Measurements from ENCODE around the gene SIDT2.
"Not testable (repeated sequence)": the region's sequence is repeated elsewhere in the genome, so short reads cannot be mapped to it uniquely, and the experiment has no call there.

The SIDT2 gene

GRCh38 chr11:117201658-117202305 is 23.2 kb downstream of the SIDT2 start:
- DNase-seq (ENCODE audit: low read depth in 4 of 4, low spot score in 1 of 4): no peak

- DNase-seq (ENCODE audit: low read depth in 4 of 4, low spot score in 1 of 4): no peak
These were observed 24.0 kb downstream of the SIDT2 start for GRCh38 chr11:117202386-117203068.

GRCh38 chr11:117203069-117203407 is 24.5 kb downstream of the SIDT2 start:
- no peak for DNase-seq (ENCODE audit: low read depth in 4 of 4, low spot score in 1 of 4)

GRCh38 chr11:117204283-117205080 is 25.9 kb downstream of the SIDT2 start:
- no peak for DNase-seq (ENCODE audit: low read depth in 4 of 4, low spot score in 1 of 4)

DNA sequence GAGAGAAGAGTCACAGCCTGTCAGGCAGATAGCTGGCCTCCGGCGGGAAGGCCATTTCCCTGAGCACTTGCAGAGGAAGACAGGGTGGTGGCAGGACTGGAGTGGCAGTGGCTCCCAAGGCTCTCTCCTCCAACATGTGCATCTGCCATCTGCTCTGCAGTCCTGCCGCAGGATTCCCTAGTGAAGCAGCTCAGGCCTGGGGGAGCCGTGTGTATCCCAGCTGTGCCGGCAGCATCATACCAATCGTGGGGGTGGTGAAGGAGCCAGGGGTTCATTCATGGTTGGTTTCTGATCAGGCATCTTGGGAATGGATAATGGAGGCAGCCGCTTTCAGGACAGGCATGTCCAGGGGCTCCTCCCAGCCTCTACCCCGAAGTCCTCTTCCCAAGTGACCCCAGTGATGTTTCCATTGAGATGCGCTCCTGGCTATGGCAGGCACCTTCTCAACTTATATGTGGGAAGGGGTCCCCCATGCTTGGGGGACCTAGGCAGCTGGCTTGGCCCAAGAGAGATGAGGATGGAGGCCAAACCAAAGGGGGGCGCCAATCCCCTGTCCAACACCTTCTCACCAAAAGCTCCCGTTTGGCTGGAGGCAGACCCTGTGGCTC is 26.8 kb downstream of the SIDT2 start:
- no peak for DNase-seq (ENCODE audit: low read depth in 4 of 4, low spot score in 1 of 4)

- not testable (repeated sequence) for DNase-seq (ENCODE audit: low read depth in 4 of 4, low spot score in 1 of 4)
These were observed 27.6 kb downstream of the SIDT2 start for GRCh38 chr11:117206111-117206510.

DNA sequence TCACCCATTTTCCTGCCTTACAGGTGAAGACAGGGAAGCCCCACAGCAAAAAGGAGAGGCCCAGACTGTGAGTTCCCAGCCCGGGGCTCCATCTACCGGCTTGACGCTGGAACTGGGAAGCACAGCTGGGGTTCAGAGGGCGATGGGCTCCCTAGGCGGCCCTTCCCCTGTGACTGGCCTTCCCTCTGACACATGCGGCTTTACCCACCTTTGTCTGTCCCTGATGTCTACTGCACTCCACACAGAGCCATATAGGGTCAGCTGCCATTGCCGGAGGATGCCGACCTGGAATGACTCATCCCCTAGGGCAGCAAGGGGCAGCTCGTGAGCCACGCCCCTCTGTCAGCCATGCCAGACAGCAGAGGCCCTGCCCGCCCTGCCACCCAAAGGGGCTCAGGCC is 28.3 kb downstream of the SIDT2 start:
- DNase-seq (ENCODE audit: low read depth in 4 of 4, low spot score in 1 of 4): not testable (repeated sequence)

DNA sequence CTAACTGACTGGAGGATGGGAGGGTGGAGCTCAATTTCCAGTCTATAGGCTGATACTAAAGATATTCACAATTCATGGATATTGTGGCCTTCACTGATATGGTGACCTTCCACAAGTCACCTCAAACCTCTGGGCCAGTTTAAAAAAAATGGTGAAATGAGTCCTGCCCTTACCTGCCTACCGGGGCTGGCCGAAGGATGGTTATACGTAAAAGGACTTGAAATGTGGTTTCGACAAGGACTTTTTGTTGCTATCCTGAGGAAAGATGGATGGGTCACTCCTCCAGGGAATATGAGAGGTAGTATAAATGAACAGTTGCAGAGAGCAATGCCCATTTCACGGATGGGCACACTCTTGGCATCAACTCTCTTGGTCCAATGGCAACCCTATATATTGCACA is 28.9 kb downstream of the SIDT2 start:
- DNase-seq (ENCODE audit: low read depth in 4 of 4, low spot score in 1 of 4): not testable (repeated sequence)

GRCh38 chr11:117208710-117209109 is 30.2 kb downstream of the SIDT2 start:
- DNase-seq (ENCODE audit: low read depth in 4 of 4, low spot score in 1 of 4): not testable (repeated sequence)

- DNase-seq (ENCODE audit: low read depth in 4 of 4, low spot score in 1 of 4): not testable (repeated sequence)
These were observed 31.0 kb downstream of the SIDT2 start for GRCh38 chr11:117209351-117210125.

GRCh38 chr11:117210620-117211019 is 32.1 kb downstream of the SIDT2 start:
- no peak for DNase-seq (ENCODE audit: low read depth in 4 of 4, low spot score in 1 of 4)

DNA sequence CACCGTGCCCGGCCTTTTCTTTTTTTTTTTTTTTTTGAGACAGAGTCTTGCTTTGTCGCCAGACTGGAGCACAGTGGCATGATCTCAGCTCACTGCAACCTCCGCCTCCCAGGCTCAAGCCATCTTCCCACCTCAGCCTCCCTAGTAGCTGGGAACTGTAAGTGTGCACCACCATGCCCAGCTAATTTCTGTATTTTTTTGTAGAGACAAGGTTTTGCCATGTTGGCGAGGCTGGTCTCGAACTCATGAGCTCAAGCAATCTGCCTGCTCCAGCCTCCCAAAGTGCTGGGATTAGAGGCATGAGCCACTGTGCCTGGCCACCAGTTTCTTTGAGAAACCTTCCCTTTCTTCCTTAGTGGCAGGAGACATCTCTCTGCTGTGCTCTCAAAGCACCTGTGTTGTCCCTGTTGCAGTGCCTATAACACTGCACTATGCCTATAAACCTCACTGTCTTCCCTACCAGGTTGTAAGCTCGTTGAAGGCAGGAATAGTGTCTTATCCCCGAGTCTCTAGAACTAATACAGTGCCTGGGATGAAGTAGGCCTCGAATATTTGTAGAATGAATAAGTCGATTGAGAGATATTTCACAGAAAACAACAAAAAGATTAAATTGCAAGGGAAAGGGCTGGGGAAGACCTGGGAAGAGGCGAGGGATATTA is 34.3 kb downstream of the SIDT2 start:
- DNase-seq (ENCODE audit: low read depth in 4 of 4, low spot score in 1 of 4): no peak

DNA sequence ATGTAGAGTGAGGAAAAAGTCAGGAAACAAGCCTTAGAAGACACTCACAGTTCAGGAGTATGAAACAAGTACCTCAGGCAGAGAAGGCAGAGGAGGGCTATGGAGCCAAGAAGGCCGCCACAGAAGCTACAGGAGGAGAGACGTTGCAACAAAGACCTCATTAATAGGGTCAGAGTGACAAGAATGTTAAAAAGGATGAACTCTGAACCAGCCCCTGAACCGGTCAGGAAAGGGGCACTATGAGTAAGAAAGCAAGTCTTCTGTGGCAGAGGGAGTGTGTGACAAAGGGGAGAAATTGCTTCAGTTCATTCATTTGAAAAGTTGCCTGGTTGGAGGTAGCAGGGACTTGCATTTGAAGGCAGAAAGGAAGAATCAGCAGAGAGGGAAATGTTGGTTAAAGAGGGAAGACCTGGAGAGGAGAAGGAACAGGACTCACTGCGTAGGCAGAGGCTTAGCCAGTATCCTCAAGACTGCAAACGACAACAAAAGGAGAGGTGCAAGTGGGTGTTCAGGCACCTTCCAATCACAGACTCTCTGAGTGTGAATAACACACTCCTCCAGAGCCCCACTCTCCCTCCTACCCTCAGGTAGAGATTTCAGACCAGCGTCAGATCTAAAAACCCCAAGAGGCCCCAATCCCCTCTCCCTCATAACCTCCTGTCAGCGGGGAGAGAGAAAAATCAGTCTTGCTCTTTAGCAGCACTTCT is 36.0 kb downstream of the SIDT2 start:
- no peak for DNase-seq (ENCODE audit: low read depth in 4 of 4, low spot score in 1 of 4)

DNA sequence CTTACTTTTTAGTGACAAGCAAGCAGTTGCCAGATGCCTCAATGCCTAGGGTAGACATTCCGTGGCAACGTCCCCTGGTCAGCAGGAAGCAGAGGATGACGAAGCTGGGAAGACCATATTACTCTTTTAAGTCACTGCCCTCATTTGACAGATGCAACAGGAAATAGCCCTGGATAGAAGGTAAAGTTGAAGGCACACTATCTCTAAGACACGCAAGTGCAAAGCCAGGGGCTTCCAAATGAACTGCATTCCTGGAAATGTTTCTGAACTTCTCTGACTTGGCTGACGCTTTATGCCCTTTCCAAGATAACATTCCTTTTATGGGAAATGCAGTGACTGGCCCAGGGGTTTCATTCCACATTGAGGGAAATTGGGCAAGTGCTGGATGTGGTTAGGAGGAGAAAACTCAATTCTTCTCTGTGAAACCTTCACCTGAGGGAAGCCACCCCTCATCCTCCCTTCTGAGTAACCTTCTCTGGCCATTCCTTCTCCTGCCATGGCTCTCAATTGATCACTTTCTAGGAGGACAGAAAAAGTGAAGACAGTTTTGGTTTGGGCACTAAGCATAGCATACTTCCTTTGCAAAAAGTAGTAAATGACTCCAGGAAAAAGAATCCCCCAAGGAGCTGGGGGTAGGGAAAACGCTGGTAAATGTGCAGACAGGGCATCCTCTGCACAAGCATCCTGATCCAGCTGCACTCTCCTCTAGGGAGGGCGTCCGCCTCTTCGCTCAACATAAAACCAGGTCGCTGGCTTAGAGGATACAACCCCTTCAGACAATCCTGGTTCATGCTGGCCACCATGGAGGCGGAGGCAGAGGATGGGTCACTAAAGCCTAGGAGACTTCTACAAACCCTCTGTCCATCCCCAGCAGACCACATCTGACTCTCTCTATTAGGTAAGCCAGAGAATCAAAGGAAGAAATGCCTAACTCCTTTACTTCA is 38.9 kb downstream of the SIDT2 start:
- DNase-seq (ENCODE audit: low read depth in 4 of 4, low spot score in 1 of 4): no peak

DNA sequence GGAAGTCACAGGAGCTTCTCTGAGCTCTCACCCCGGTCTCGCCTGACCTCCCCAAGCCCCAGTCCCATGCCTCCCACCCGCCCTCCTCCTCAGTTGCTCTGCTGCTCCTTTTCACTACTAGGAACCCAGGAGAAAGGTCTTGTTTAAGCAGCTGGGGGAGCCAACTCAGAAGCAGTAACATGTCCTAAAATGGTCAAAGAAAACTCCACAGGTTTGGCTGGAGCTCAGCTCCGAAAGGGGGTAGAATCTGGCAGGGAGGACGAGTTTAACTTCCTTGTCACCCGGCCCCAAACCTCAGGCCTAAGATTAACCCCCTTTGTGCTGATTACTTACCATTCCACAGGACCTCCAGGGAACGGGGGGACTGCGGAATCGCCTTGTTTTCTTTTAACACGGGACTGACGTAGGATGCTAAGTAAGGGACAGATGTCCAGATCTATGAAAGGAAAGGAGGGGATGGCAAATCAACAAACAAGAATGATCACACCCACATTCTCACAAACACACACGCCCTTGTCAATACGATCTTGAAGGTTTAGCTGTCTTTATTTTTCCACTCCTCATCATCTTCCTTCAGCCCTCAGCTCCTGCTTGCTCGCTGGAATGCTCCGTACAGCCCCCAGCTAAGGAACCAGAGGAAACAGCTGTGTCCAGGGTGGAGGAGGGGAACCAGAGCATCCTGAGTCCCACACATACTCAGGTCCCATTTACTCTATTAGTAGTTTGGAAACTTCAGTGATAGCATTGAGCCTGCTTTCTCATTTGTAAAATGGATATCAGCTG is 39.8 kb downstream of the SIDT2 start:
- DNase-seq (ENCODE audit: low read depth in 4 of 4, low spot score in 1 of 4): no peak

DNA sequence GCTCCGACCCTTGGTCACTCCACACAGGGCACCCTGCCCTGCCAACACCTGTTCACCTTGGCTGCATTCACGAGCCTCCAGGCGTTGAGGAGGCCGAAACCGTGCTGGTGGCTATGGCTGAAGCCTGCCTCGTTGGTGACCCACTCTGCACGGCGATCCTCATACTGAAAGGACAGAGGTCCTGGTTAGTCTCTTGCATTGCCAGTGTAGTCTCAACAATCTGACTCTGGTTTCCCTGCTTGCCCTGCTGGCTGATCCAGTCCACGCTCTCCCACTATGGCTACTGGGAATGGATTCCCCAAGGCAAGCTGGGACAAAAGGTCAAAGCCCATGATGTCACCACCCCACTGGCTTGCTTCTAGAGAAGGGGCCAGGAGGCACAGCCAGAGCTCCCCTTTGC is 40.5 kb downstream of the SIDT2 start:
- DNase-seq (ENCODE audit: low read depth in 4 of 4, low spot score in 1 of 4): no peak

- no peak for DNase-seq (ENCODE audit: low read depth in 4 of 4, low spot score in 1 of 4)
These were observed 40.9 kb downstream of the SIDT2 start for GRCh38 chr11:117219455-117219854.

GRCh38 chr11:117219995-117220394 is 41.5 kb downstream of the SIDT2 start:
- no peak for DNase-seq (ENCODE audit: low read depth in 4 of 4, low spot score in 1 of 4)
